GM18861 (cell line): Measurements from ENCODE around the gene CCNQ.

Source experiments
- ATAC-seq: cut with Tn5 transposase; IDR thresholded peaks from one replicate; pipeline ENCODE4 v1.9.1; 2021; ENCODE audit not compliant: unreplicated experiment

The CCNQ gene

GRCh38 chrX:153637121-153638040 lies 38.4 kb upstream of the CCNQ start:
- no peak for ATAC-seq

- ATAC-seq = no peak
Measured at GRCh38 chrX:153636716-153637115, 37.8 kb upstream of the CCNQ start.

GRCh38 chrX:153635788-153636668 lies 37.1 kb upstream of the CCNQ start:
- no peak for ATAC-seq

GRCh38 chrX:153635388-153635787 lies 36.4 kb upstream of the CCNQ start:
- ATAC-seq = no peak

GRCh38 chrX:153634832-153635231 lies 35.9 kb upstream of the CCNQ start:
- no peak for ATAC-seq

- no peak for ATAC-seq
Measured at GRCh38 chrX:153634236-153634635, 35.3 kb upstream of the CCNQ start.

- ATAC-seq = no peak
Measured at GRCh38 chrX:153633607-153634180, 34.8 kb upstream of the CCNQ start.

- ATAC-seq = no peak
Measured at GRCh38 chrX:153633048-153633447, 34.1 kb upstream of the CCNQ start.

GRCh38 chrX:153632595-153632946 lies 33.6 kb upstream of the CCNQ start:
- ATAC-seq = no peak

- ATAC-seq = no peak
Measured at GRCh38 chrX:153631907-153632594, 33.1 kb upstream of the CCNQ start.

GRCh38 chrX:153631346-153631745 lies 32.4 kb upstream of the CCNQ start:
- no peak for ATAC-seq

- ATAC-seq = no peak
Measured at GRCh38 chrX:153628665-153629064, 29.7 kb upstream of the CCNQ start.

GRCh38 chrX:153628129-153628528 lies 29.2 kb upstream of the CCNQ start:
- ATAC-seq = no peak

- ATAC-seq = no peak
Measured at GRCh38 chrX:153627675-153628111, 28.8 kb upstream of the CCNQ start.

GRCh38 chrX:153626863-153627674 lies 28.1 kb upstream of the CCNQ start:
- no peak for ATAC-seq

- no peak for ATAC-seq
Measured at GRCh38 chrX:153626025-153626633, 27.2 kb upstream of the CCNQ start.

GRCh38 chrX:153625271-153626024 lies 26.5 kb upstream of the CCNQ start:
- ATAC-seq = no peak

GRCh38 chrX:153624196-153625091 lies 25.5 kb upstream of the CCNQ start:
- ATAC-seq = no peak
